Measurements from ENCODE around the gene FBXW11. TPM values are rescaled to one million over a fixed set of nuclear protein-coding genes. Genes with fewer than 3 reads are reported as not detected.

FBXW11 gene
- total and polyA plus RNA-seq, 2 of the 13 experiments (the other 11 are each of a cell fraction or from before 2014, with no cell fraction given), result 31.7 to 53.6 TPM

GRCh38 chr5:172006321-172007174 is at the start of gene FBXW11 (continued):
- no peak; the same call in 1 of the 2 replicates for TF ChIP-seq PRDM4 (CRISPR knock-in tag; IDR thresholded peaks at IDR 0.05; ENCODE audit: borderline replicate concordance)
- 0 out of 2 replicates have a peak, but pooled peaks have one; percentile 2 for TF ChIP-seq ZBTB7A (CRISPR knock-in tag; IDR thresholded peaks at IDR 0.05)
- TF ChIP-seq TRIM22 (IDR thresholded peaks at IDR 0.05), result no peak
- TF ChIP-seq SPEN (CRISPR knock-in tag; IDR thresholded peaks at IDR 0.05; ENCODE audit: low read depth), result no peak
- 0 out of 2 replicates have a peak, but pooled peaks have one; percentile 33 for TF ChIP-seq ZNF609 (CRISPR knock-in tag; IDR thresholded peaks at IDR 0.05; ENCODE audit: borderline replicate concordance)
- no peak for TF ChIP-seq ZNF670 (CRISPR knock-in tag; IDR thresholded peaks at IDR 0.05; ENCODE audit: borderline replicate concordance)
- no peak for TF ChIP-seq U2AF1 (optimal IDR thresholded peaks at IDR 0.05; ENCODE audit: low read depth, low read length)
- no peak for TF ChIP-seq ETV5 (CRISPR knock-in tag; IDR thresholded peaks at IDR 0.05; ENCODE audit: borderline replicate concordance)
- peak; percentile 94 for TF ChIP-seq THAP9 (CRISPR knock-in tag; IDR thresholded peaks at IDR 0.05; ENCODE audit: borderline replicate concordance)
- peak; percentile 86; the same call in 1 of the 2 replicates for TF ChIP-seq ZBTB8A (CRISPR knock-in tag; IDR thresholded peaks at IDR 0.05; ENCODE audit: borderline replicate concordance, low read depth)
- TF ChIP-seq ZBTB26 (CRISPR knock-in tag; IDR thresholded peaks at IDR 0.05; ENCODE audit: borderline replicate concordance), result peak; percentile 73; the same call in 1 of the 2 replicates
- TF ChIP-seq ZNF776 (CRISPR knock-in tag; IDR thresholded peaks at IDR 0.05), result peak; percentile 78; the same call in 1 of the 2 replicates

All from HepG2 (cell line).